Left lung (tissue), 14 donors: ENCODE results near the gene UQCRFS1. TPM values are rescaled to one million over a fixed set of nuclear protein-coding genes. Genes with fewer than 3 reads are reported as not detected.

ENCODE experiments used
- ATAC-seq: fragments of 200-7000 bp; cut with Tn5 transposase; one replicate; pipeline ENCODE4 v1.9.1; 2020; ENCODE audit warnings: moderate library complexity
- DNase-seq, 4 donors: peaks; one replicate each; pipeline ENCODE4 v3.0.0-alpha.2; 2013 to 2020
- H3K27ac ChIP-seq, 2 donors: fragments of 200-600 bp; sonication (generic) in 1 of 2; one replicate each; pipeline versions ENCODE4 v1.5.0 to v1.8.0; 2020 to 2021
- H3K27me3 ChIP-seq, 2 donors: fragments of 200-600 bp; sonication (generic) in 1 of 2; one replicate each; pipeline versions ENCODE4 v1.5.0 to v1.8.0; 2020 to 2021
- H3K36me3 ChIP-seq, 2 donors: fragments of 200-600 bp; sonication (generic) in 1 of 2; one replicate each; pipeline versions ENCODE4 v1.5.0 to v1.8.0; 2020 to 2021
- H3K4me1 ChIP-seq, 2 donors: fragments of 200-600 bp; one replicate each; pipeline ENCODE4 v1.8.0; 2021
- H3K4me3 ChIP-seq, 2 donors: fragments of 200-600 bp; sonication (generic) in 1 of 2; one replicate each; pipeline versions ENCODE4 v1.5.0 to v1.8.0; 2020 to 2021; ENCODE audit warnings: mild to moderate bottlenecking in 1 of 2
- H3K9me3 ChIP-seq, 2 donors: fragments of 200-600 bp; sonication (generic) in 1 of 2; one replicate each; pipeline versions ENCODE4 v1.5.0 to v1.8.0; 2020 to 2021
- intact Hi-C, 2 donors: fragments of 100-400 bp; cut with DNase I; formaldehyde crosslinking; loops; one replicate each; pipeline versions ENCODE4 v1.11.2 to v1.14.2; 2022
- long read RNA-seq, 12 donors: library from polyadenylated mRNA in 2 of 12; unstranded in 2 of 12; transcript quantifications; one replicate each; pipeline ENCODE4 v2.0.0 and lab custom pipeline, GENCODE V29; 2019 to 2026
- polyA plus RNA-seq, 6 donors: library from polyadenylated mRNA; unstranded; fragments of 120-200 nt; gene quantifications; one replicate each; pipeline ENCODE4 v1.2.1, GENCODE V29; 2013; ENCODE audit not compliant: insufficient read length in 6 of 6
- total RNA-seq, 2 donors: library from RNA; stranded (reverse); fragmentation: NEBNext Ultra II Directional; extraction: Animal tissue kit (Norgen Biotek cat#: 25700); gene quantifications; one replicate each; pipeline ENCODE4 v1.2.1, GENCODE V29; 2021
- TF ChIP-seq, protein P1 (sequence below), 2 donors: fragments of 200-600 bp; sonication (generic) in 1 of 2; IDR thresholded peaks; one replicate each; pipeline versions ENCODE4 v1.5.0 to v1.8.0; 2021; ENCODE audit warnings: antibody characterized with exemption in 2 of 2
- donor health status: DM: no; HTN: yes; CAD: no.
- donor health status: DM: no; HTN: no; CAD: no.

Gene UQCRFS1
- total RNA-seq (10 to 100 TPM; 24.5 to 27.8 TPM), polyA plus RNA-seq (10 to 100 TPM; 15.9 to 18.2 (median 17.1) TPM)
- long read RNA-seq, donor 1, transcript UQCRFS1-201 (2 exons, 3,475 nt): major isoform, 108 of 108 reads
- long read RNA-seq, donor 1, partial matches to known transcripts: 0 of 108 reads
- long read RNA-seq, donor 1, other reads (novel, unspliced or antisense): 0 of 108 reads
- long read RNA-seq, donor 2, transcript UQCRFS1-201 (2 exons, 3,475 nt): major isoform, 71 of 71 reads
- long read RNA-seq, donor 2, partial matches to known transcripts: 0 of 71 reads
- long read RNA-seq, donor 2, other reads (novel, unspliced or antisense): 0 of 71 reads
- long read RNA-seq, donor 3, transcript UQCRFS1-201 (2 exons, 3,475 nt): major isoform, 62 of 62 reads
- long read RNA-seq, donor 3, partial matches to known transcripts: 0 of 62 reads
- long read RNA-seq, donor 3, other reads (novel, unspliced or antisense): 0 of 62 reads
- long read RNA-seq, donor 4, transcript UQCRFS1-201 (2 exons, 3,475 nt): major isoform, 125 of 128 reads
- long read RNA-seq, donor 4, partial matches to known transcripts: 0 of 128 reads
- long read RNA-seq, donor 4, other reads (novel, unspliced or antisense): 3 of 128 reads
- long read RNA-seq, donor 5, transcript UQCRFS1-201 (2 exons, 3,475 nt): major isoform, 62 of 62 reads
- long read RNA-seq, donor 5, partial matches to known transcripts: 0 of 62 reads
- long read RNA-seq, donor 5, other reads (novel, unspliced or antisense): 0 of 62 reads
- long read RNA-seq, donor 6, transcript UQCRFS1-201 (2 exons, 3,475 nt): major isoform, 74 of 74 reads
- long read RNA-seq, donor 6, partial matches to known transcripts: 0 of 74 reads
- long read RNA-seq, donor 6, other reads (novel, unspliced or antisense): 0 of 74 reads
- long read RNA-seq, donor 7, transcript UQCRFS1-201 (2 exons, 3,475 nt): major isoform, 49 of 49 reads
- long read RNA-seq, donor 7, partial matches to known transcripts: 0 of 49 reads
- long read RNA-seq, donor 7, other reads (novel, unspliced or antisense): 0 of 49 reads
- long read RNA-seq, donor 8, transcript UQCRFS1-201 (2 exons, 3,475 nt): major isoform, 58 of 58 reads
- long read RNA-seq, donor 8, partial matches to known transcripts: 0 of 58 reads
- long read RNA-seq, donor 8, other reads (novel, unspliced or antisense): 0 of 58 reads
- long read RNA-seq, donor 9, partial matches to known transcripts: 0 of 3 reads
- long read RNA-seq, donor 9, other reads (novel, unspliced or antisense): 0 of 3 reads
- long read RNA-seq, donor 10, transcript UQCRFS1-201 (2 exons, 3,475 nt): major isoform, 195 of 201 reads
- long read RNA-seq, donor 10, partial matches to known transcripts: 0 of 201 reads
- long read RNA-seq, donor 10, other reads (novel, unspliced or antisense): 6 of 201 reads
- long read RNA-seq, donor 11: 0 reads
- long read RNA-seq, donor 12, transcript UQCRFS1-201 (2 exons, 3,475 nt): major isoform, 49 of 49 reads
- long read RNA-seq, donor 12, partial matches to known transcripts: 0 of 49 reads
- long read RNA-seq, donor 12, other reads (novel, unspliced or antisense): 0 of 49 reads

DNA sequence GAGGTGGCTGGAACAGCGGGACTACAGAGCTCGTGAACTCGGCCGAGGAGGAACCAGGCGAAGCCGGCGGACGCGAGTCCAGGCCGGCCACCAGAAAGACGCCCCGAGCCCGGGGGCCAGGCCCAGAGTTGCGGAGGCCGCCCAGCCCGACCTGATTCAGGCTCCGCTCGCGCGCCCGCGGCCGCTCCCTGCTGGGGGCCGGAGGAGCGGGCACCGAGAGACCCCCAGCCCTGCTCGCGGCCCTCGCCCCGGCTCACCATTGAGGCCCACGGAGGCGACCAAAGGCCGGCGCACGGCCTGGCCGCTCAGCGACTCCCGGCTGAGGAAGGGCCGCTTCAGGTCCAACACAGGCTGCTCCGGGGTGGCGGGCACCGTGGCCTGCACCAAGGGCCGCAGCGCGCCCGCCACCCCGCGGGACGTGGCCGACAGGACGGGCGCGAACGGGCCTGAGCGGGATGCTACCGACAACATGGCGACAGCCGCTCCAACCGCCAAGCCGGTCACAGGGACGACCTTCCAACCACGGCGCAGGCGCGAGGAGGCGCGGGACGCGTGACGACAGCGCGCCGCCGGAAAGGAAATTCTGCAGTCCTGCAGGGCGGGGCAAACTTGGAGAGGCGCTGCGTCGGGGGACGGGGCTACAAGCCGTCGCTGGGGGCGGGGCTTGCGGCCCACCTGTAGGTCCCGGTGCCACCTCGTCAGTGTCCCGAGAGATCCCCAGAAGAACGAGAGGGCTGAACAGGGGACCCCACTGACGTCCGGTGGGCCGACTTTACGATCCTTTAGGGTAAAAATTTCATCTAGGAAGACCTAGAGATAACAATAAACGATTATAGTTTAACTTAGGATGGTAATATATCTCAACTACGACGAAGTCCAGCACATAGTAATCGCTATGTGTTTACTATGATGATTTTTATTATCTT, at the start of gene UQCRFS1:
Gene UQCRFS1, minus strand, starts transcription at position 504 of the 926 bp plus-strand sequence. Its CDS starts 33 bp downstream, at position 471.
- Histone ChIP-seq H3K4me1 (peaks cover 6 to 35% of the 10 kb centered on the region in 2 donors), H3K27ac (peak within 1 kb of the TSS; percentile 85 to 90), H3K9me3 (no peaks in the 10 kb centered on the region), H3K27me3 (no peaks in the 10 kb centered on the region), H3K36me3 (no peaks in the 10 kb centered on the region), H3K4me3 (peak within 1 kb of the TSS; percentile 68 to 87)
- TF ChIP-seq, protein P1, sequence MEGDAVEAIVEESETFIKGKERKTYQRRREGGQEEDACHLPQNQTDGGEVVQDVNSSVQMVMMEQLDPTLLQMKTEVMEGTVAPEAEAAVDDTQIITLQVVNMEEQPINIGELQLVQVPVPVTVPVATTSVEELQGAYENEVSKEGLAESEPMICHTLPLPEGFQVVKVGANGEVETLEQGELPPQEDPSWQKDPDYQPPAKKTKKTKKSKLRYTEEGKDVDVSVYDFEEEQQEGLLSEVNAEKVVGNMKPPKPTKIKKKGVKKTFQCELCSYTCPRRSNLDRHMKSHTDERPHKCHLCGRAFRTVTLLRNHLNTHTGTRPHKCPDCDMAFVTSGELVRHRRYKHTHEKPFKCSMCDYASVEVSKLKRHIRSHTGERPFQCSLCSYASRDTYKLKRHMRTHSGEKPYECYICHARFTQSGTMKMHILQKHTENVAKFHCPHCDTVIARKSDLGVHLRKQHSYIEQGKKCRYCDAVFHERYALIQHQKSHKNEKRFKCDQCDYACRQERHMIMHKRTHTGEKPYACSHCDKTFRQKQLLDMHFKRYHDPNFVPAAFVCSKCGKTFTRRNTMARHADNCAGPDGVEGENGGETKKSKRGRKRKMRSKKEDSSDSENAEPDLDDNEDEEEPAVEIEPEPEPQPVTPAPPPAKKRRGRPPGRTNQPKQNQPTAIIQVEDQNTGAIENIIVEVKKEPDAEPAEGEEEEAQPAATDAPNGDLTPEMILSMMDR (IDR thresholded peaks at IDR 0.05): no peak
- peak; percentile 99 for ATAC-seq
- intact Hi-C loops: no loop called here
- DNase-seq: peak; percentile 88 to 98 (median 96)

DNA sequence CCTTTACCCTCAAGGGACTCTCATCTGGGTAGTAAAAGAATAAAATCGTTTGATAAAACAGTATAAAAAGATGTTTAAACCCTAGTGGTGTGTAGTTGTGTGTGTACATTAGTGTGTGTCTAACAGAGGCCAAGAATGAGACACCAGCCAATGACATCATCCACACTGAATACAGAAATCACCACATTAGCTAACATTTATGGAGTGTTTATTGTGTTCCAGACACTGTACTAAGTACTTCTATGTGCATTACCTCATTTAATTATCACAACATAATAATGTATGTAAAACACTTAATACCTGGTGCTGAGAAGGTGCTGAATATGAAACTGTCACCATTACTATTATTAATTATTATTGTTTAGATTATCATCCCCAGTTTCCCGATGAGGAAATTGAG, 49.1 kb upstream of the UQCRFS1 start:
- Histone ChIP-seq H3K4me1 (no peaks in the 10 kb centered on the region), H3K4me3 (no peak overlapping the region), H3K27me3 (peaks cover 0 to 29% of the 10 kb centered on the region in 2 donors), H3K27ac (no peak overlapping the region), H3K36me3 (no peaks in the 10 kb centered on the region), H3K9me3 (no peaks in the 10 kb centered on the region)
- intact Hi-C loops: no loop called here
- DNase-seq (no peak), ATAC-seq (no peak)
- TF ChIP-seq, protein P1 (IDR thresholded peaks at IDR 0.05): no peak

DNA sequence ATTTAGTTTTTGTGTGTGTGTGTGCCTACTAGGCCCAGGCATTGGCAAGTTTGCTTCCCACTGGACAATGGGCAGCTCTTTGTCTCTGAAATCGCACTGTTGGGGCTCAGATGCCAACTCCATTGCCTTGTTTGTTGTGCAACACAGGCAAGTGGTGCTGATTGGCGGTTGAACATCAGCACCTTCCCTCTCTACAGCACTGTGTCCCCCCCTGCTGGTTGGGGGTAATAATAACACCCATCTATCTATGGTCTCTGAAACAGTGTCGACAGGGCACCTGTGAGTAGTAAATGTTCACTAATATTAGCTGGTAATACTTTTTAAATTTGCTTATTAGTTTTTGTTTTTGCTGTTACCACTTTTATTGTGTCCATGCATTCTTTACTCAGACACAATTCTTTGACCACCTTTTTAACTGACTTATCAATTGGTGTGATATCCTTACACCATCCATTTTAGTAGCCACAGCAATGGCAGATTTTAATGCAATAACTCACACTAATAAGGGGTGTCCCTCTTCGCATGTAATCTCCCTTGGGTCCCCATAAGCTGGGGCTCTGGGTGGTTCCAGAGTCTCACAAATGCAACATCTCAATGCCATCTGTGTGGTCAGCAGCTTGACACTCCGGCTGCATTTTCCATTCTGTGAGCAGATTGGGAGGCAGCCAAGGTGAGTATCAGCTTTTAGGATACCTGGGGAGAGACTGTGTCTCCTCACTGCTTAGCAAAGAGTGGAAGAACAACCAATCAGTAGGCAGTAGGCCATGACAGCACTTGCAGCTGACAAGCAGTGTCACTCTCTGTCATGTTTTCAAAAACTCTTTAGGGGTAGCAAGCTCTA, 47.7 kb upstream of the UQCRFS1 start:
- no peaks in the 10 kb centered on the region for H3K9me3 ChIP-seq

More for the DNA sequence above, 47.7 kb upstream of the UQCRFS1 start:
- Histone ChIP-seq H3K27me3 (peaks cover 0 to 26% of the 10 kb centered on the region in 2 donors), H3K4me3 (no peak overlapping the region), H3K36me3 (no peaks in the 10 kb centered on the region), H3K27ac (no peak overlapping the region), H3K4me1 (no peaks in the 10 kb centered on the region)
- TF ChIP-seq, protein P1 (IDR thresholded peaks at IDR 0.05): peak in 1 of 2 donors; percentile 17
- ATAC-seq (peak; percentile 36), DNase-seq (no peak)
- intact Hi-C loops: no loop called here
